PC-9 (cell line): ENCODE results near the gene NUP35.

Experiments
- EZH2 ChIP-seq: fragments of 200-600 bp; sonication (generic); IDR thresholded peaks from 2 replicates; pipeline ENCODE4 v1.8.0; 2017; ENCODE audit warnings: antibody characterized with exemption, low read depth
- TF ChIP-seq, protein P1 (sequence below): fragments of 200-600 bp; sonication (generic); conservative IDR thresholded peaks from 2 replicates; pipeline ENCODE4 v1.6.1; 2017; ENCODE audit warnings: mixed run types, antibody characterized with exemption, mild to moderate bottlenecking, moderate library complexity

DNA sequence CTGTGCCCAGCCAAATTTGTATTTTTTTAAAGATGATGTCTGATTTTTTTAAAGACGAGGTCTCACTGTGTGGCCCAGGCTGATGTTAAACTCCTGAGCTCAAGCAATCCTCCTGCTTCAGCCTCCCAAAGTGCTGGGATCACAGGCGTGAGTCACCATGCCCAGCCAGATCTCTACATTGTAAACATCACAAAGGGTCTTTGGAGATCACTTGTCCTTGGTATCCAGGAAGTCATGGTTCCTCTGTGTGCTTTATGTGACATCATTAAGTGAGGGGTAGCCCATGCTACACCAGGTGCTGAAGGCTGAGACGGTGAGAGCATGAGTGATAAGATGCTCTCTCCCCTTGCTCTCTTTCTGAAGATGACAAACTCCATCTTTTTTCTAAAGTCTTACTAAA lies 7.0 kb upstream of the NUP35 start:
- TF ChIP-seq, protein P1, sequence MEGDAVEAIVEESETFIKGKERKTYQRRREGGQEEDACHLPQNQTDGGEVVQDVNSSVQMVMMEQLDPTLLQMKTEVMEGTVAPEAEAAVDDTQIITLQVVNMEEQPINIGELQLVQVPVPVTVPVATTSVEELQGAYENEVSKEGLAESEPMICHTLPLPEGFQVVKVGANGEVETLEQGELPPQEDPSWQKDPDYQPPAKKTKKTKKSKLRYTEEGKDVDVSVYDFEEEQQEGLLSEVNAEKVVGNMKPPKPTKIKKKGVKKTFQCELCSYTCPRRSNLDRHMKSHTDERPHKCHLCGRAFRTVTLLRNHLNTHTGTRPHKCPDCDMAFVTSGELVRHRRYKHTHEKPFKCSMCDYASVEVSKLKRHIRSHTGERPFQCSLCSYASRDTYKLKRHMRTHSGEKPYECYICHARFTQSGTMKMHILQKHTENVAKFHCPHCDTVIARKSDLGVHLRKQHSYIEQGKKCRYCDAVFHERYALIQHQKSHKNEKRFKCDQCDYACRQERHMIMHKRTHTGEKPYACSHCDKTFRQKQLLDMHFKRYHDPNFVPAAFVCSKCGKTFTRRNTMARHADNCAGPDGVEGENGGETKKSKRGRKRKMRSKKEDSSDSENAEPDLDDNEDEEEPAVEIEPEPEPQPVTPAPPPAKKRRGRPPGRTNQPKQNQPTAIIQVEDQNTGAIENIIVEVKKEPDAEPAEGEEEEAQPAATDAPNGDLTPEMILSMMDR, result no peak
- no peak for TF ChIP-seq EZH2
